ENCODE measurements around the gene IRX3.
"Not testable (repeated sequence)": the region's sequence is repeated elsewhere in the genome, so short reads cannot be mapped to it uniquely, and the experiment has no call there.

IRX3 gene

DNA sequence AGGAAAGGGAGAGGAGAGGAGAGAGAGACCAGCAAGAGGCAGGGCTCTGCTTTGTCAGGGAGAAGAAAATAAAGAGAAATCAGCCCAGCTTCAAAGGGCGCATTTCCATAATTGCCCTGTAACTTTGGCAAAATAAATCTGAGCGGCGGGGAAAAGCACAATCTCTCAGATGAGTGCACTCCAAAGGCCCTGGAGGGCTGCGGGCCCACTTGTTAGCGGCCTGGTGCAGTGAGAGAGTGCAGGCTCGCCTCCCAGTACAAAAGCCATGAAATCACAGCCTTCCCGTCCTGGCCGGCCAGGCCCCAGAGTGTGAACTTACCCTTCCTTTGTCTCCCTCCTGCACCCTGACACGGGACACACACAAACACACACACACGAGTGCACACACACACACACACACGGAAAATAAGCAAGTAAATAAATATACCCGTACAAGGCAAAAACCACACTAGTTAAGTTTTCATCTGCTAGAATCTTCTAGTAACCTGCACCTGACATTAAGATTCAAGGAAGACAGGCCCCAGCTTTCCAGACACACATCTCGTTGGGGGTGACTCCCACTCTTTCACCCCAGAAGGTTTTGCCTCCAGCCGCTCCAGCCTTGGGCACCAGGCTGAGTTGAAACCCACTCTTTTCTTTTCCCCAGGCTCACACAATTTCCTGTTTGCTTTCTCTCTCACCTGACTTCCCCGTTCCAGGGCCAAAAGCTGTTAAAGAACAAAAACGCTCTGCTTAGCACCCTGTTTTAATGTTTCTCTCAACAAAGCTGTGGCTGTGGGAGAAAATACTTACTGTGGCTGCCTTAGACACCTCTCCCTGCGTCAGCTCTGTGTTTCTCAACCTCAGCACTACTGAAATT, 8.5 kb downstream of the IRX3 start:
- no peak for DNase-seq (ENCODE audit: low read depth in 3 of 3, low spot score in 1 of 3)

DNA sequence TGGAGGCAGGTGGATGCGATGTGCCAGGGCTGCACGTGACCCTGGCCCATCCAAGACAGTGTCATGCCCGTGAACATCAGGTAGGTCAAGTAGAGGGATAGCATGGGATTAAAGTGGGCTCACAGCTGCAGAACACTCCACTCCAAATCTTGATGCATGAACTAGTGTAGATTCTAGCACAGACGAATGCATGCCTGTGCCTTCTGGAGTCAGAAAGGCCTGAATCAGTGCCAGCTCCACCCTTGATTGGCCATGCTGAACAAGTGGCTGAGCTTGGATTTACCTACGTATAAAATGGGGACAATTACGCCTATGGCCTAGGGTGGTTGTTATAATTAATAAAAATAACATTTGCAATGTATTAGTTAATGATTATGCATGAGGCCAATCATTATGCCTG, 10.6 kb downstream of the IRX3 start:
- DNase-seq (ENCODE audit: low read depth in 3 of 3, low spot score in 1 of 3), result no peak

DNA sequence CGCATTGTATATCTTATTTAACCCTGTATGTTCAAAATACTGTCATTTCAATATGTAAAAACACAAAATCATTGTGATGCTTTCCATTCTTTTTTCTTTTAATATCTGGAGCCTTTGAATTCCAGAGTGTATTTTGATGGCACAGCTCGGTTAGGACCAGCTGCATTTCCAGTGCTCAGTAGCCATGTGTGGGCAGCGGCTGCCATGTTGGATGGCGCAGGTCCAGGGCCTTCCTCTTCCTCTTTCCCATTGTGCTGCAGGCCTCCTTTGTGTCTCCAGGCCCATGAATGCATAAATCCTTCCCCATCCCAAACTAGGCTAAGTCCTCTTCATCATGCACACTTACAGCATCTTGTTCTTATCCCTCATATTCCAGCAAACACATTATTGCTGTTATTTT, 13.0 kb downstream of the IRX3 start:
- no peak for DNase-seq (ENCODE audit: low read depth in 3 of 3, low spot score in 1 of 3)

DNA sequence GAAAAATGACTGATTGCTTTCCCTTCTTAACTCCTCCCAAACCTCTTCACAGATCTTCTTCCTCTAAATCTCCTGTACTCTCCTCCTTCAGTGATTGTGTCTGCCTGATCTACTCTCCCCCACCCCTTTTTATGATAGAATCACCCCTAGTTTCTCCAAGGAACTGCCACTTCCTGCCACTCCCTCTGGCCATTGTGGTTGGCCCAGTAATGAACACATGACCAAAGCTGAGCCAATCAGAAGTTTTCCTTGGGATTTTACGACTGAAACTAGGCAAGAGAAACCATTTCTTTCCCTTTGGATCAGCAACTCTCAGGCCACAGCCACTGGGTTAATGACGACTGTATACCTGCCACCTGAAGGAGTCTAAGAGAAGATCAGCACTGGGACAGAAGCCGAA, 15.9 kb downstream of the IRX3 start:
- DNase-seq (ENCODE audit: low read depth in 3 of 3, low spot score in 1 of 3), result no peak

DNA sequence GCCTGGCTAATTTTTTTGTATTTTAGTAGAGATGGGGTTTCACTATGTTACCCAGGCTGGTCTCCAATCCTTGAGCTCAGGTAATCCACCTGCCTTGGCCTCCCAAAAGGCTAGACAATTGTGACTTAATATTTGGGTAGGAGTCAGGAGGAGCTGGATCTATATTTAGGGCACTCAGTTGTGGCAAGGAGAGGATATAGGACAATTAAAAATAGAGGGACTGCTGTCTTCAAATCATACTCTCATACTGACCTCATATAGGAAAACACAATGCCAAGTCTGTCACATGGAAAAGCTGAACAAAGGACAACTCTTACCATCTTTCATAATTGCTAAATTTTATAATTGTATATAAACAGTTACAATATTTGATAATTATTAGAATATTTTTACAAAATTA, 17.1 kb downstream of the IRX3 start:
- no peak for DNase-seq (ENCODE audit: low read depth in 3 of 3, low spot score in 1 of 3)

DNA sequence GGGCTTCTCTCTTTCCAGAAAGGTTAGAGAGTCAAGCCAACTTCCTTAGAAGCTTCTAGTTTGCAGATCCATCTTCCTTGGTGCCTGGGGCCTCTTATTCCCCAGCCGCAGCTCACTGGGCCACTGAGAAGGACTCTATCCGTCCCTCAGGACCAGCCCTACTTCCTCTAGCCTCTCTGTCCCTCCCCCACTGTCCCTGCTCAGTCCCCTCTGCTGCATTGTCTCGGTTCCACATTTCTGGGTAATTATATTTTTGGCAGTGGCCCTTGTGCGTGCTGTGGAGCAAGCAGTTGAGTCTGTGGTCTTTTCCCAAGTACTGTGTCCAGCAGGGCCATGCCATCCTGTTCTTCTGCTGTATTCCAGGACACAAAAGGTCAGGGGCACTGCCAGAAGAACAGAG, 17.8 kb downstream of the IRX3 start:
- DNase-seq (ENCODE audit: low read depth in 3 of 3, low spot score in 1 of 3), result no peak

DNA sequence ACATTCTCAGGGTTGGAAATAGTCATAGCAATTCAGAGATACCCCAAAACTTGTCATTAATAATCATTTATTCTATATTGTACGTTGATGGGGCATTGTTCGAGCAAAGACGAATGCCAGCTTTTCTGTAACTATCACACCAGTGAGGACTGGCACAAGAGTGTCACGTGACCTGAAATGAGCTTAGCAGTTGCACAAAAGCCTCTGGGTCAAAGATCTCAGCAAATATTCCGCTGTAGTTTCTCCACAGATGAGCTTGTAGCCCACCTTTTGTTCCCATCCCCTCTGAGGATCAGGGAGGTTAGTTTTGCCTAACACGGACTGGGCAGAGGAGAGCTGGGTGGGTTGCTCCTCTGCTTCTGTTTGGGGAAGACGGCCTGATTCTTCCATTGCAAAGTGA, 18.2 kb downstream of the IRX3 start:
- DNase-seq (ENCODE audit: low read depth in 3 of 3, low spot score in 1 of 3), result no peak

DNA sequence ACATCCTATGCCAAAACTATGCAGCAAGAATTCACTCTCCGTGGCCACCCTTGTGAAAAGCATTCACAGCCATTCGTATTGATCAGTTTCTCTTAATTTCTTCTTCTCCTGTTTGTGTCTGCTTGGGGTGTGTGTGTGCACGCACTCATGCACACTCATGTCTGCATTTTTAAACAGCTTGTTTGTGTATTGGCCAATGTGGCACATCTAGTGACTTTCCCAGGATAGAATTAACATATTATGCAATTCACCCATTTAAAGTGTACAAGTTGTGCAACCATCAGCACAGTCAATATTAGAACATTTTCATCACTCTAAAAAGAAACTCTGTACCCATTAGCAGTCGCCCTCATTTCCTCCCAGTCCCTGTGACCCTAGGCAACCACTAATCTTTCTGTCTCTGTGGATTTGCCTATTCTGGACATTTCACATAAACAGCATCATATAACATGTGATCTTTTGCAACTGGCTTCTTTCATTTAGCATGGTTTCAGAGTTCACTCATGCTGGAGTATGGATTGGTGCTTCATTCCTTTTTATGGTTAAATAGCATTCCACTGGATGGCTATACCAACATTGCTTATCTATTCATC, 20.1 kb downstream of the IRX3 start:
- no peak for DNase-seq (ENCODE audit: low read depth in 3 of 3, low spot score in 1 of 3)

DNA sequence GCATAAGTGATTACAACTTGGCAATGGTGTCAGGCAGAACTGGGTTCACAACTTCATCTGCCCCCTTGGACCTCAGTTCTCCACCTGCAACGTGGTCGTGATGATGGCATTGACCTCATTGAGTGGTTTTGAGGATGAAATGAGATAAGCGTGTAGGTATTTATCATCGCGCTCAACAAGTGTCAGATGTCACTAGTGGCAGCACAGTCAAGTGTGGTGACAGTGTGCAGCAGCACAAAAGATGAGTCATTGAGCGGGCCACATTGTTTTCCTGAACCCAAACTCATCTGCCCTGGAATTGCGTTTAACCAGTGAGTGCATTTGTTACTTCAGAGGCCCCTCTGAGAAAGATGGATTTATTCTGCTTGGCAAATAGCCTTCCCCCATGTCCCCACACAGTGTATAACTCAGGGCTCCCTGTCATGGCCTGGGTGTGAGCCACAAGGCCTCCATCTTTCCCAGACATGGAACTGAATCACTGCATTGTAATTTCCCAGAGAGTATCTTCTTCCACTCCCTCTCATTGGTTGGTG, 20.9 kb downstream of the IRX3 start:
- no peak for DNase-seq (ENCODE audit: low read depth in 3 of 3, low spot score in 1 of 3)

DNA sequence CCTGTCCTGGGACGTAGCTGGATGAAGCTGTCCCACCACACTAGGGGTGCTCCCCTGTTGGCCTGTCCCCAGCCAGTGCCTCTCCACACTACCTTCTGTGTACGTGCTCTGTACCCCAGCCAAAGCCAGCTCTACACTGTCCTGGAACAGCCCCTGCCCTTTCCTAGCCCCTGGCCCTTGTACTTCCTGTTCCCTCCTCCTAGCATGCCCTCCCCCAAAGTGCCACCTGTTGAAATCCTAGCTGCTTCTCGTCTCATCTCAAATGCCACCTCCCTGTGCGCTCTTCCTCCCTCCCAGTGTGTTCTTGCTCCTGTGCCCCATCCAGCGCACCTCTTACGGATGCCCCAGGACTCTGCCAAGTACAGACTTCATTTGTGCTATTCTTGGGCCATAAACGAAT, 33.5 kb downstream of the IRX3 start:
- DNase-seq (ENCODE audit: low read depth in 3 of 3, low spot score in 1 of 3), result no peak

DNA sequence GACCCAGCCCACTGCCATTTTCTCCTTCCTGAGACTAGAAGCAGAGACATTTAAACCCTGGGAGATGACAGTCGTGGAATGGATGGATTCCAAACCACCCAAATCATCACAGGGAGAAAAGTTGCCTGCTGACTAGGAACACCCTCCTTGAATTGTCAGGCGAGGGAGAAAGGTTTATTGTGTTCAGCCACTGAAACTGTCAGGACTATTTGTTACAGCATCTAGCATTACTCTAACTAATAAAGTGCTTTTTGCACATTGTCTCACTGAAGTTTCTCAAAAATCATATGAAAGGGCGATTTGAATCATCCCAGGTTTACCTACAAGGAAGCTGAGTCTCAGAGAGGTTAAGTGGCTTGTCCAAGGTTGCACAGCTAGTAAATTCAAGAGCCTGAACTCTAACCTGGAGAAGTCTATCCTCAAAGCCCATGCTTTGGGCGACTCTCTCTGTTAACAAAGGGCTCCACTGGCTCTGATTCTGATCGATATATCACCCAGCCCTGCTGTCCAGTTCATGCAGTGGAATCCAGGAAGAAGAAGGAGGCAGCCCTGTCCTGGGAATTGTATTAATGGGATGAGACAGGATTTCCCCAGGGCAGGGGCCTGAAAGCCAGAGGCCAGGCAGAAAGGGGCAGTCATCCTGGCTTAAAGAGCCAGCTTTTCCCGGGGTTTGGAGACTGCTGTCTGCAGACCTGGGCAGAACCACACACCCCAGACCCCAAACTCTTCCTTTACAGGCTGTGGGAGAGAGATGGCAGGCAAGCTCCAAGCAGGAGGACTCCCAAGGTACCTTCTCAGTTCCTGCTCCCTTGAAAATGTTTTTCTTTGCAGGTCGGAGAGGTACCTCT, 37.5 kb downstream of the IRX3 start:
- DNase-seq (ENCODE audit: low read depth in 3 of 3, low spot score in 1 of 3), result no peak

DNA sequence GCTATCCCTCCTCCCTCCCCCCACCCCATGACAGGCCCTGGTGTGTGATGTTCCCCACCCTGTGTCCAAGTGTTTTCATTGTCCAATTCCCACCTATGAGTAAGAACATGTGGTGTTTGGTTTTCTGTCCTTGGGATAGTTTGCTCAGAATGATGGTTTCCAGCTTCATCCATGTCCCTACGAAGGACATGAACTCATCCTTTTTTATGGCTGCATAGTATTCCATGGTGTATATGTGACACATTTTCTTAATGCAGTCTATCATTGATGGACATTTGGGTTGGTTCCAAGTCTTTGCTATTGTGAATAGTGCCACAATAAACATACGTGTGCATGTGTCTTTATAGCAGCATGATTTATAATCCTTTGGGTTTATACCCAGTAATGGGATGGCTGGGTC, 38.9 kb downstream of the IRX3 start:
- not testable (repeated sequence) for DNase-seq (ENCODE audit: low read depth in 3 of 3, low spot score in 1 of 3)

DNA sequence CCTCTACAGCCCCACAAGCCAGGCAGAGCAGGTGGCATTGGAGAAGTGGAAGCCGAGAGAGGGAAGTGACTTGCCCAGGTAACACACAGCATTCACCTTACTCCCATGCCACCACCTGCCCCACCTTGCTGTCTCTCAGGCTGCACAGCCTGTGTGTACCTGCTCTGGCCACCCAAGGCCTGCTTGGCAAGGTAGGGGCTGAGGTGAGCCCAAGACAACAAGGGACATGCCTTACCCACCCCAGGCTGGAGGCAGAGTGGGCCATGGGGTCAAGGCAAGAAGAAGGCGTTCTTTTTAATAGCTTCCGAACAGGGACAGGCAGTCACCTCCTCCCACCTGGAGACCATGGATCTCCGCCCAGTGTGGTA, 40.1 kb downstream of the IRX3 start:
- DNase-seq (ENCODE audit: low read depth in 3 of 3, low spot score in 1 of 3), result no peak

DNA sequence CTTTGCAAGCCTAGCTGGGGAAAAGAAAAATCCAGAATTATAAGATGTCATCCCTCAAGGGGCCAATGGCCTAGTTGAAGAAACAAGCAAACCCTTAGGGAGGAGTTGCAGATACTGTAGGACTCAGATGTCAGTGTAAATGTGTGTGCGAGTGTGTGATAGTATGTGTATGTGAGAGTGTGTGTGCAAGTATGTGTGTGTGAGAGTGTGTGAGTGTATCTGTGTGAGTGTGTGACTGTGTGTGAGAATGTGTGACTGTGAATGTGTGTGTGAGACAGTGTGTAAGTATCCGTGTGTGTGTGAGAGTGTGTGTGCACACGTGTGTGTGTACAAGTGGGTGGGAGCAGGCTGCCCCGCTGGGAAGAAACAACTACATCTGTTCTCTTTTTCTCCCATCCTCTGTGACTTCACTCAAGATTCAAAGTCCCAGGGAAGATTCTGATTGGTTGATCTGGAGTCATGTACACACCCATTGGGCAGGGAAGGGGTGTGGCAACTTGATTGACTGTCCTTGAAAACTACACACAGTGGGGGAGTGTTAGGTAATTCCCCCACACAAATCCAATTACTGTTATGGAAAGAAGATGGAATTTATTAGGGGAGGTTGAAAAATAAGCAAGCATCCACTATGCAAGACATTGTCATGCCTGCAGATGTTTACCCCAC, 40.7 kb downstream of the IRX3 start:
- DNase-seq (ENCODE audit: low read depth in 3 of 3, low spot score in 1 of 3), result no peak

DNA sequence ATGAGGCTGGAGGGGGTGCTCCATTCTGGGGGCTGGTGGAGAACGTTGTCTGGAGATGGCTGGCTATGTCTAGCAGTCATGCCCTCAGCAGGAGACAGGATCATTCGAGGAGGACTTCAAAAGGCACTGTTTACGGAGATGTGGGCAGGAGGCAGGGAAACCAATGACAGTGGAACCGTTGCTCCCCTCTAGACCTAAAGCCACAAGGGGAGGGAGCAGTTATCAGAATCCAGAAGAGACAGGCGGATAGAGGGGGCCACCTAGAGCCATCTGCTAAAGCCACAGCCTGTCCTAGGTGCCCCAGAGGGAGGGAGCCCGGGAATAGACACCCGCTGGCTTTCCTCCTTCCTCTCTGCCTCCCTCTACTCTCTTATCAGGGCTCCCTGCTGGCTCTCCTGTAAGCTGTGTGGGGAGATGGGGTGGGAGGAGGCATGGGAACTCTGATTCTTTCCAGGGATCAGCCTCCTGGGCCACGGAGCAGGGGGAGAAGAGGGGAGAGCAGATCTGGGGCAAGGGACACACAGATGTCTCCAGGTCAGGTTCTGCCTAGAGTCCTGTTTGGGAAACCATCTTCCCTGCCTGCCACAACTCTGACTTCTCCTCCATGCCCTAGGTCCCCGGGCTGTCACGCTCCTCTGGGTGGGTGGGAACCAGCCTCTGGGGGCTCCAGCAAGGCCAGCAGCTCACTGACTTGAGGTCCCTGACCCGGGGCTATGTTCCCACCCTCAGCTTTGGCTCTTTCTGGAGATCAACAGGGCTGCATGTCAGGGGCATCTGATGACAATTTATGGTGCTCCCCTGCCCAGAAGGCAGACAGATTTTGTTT, 42.3 kb downstream of the IRX3 start:
- DNase-seq (ENCODE audit: low read depth in 3 of 3, low spot score in 1 of 3), result no peak

DNA sequence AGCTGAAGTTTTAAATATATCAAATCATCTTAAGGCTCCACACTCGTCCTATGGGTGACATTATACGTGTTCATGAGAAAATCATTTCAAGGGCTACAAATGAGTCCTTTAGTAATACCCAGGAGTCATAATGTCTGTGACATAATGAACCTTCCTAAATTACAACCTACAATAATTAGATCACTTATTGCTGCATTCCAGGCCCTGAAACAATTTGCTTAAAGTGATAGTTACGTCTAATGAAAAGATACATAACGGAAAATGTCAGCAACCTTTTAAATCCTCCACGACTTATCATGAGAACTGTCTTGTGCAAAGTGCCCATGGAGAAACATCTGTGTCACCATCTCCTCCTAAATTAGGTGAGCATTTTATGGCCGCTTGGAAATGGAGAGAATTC, 43.4 kb downstream of the IRX3 start:
- no peak for DNase-seq (ENCODE audit: low read depth in 3 of 3, low spot score in 1 of 3)

DNA sequence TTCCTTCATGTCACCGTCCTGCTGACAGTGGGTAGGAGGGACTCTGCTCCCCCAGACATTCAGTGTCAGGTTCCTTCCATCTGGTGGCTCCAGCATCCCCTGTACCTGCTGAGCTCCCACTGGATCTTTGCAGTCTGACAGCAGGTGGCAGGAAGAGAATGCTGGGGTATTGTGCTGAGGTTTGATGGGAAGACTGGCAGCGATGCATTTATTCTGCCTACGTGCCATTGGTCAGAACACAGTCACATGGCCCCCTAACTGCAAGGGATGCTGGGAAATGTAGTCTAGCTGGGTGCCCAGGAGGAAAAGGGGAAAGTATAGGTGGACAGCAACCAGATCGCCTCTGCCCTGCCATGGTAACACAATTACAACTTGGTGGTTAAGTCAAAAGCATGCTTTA, 44.4 kb downstream of the IRX3 start:
- no peak for DNase-seq (ENCODE audit: low read depth in 3 of 3, low spot score in 1 of 3)

DNA sequence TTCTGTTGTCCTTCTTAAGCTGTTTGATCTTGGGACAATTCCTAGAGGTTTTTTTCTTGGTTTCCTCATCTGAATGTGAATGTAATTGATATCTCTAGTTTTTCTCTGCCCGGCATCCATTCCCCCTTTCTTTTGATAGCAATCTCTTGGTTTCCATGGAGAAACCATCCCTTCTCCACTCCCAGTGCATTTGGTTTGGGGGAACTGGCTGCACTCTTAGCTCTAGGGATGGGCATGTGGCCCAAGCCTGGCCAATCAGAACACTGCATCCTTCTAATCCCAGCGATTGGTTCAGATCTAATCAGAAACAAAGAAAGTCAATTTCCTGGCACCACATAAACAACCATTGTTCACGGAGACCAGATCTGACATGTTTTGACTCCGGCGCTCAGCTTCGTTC, 45.1 kb downstream of the IRX3 start:
- no peak for DNase-seq (ENCODE audit: low read depth in 3 of 3, low spot score in 1 of 3)

DNA sequence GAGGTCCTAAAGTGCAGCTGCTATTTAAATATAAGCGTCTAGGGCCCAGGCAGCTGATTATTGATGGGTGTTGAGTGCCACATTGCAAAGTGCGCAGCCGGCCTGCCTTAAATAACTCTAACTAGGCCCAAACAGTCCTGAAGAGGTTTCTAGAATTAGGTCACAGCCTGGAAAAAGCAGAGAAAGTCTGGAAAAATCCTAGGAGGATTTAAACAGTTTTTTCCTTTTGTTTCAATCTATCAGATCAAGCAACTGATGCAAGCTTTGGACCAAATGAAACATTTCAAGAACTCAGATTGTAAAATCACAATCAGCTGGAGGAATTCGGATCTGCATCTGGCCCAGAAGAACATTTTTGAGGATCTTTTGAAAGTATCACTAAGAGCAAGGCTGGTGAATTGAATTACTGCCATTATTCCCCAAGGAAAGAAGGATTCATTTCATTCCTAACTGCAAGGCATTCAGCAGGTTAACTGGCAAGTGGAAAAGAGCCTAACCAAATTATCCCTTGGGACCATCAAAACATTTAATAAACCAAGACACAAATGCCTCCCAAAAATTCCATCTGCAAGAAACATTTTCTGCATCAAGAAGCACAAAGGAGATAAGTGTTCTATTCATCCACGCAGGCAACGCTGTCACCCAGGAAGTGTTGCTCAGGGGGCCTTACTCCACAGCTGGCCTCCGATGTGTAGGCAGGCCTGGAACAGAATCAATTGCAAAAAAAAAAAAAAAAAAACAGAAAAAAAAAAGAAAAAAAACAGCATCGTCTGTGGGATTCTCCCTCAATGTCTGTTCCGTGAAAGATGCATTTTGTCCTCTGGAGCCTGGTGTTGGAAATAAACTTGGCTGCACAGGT, 46.1 kb downstream of the IRX3 start:
- DNase-seq (ENCODE audit: low read depth in 3 of 3, low spot score in 1 of 3), result no peak

DNA sequence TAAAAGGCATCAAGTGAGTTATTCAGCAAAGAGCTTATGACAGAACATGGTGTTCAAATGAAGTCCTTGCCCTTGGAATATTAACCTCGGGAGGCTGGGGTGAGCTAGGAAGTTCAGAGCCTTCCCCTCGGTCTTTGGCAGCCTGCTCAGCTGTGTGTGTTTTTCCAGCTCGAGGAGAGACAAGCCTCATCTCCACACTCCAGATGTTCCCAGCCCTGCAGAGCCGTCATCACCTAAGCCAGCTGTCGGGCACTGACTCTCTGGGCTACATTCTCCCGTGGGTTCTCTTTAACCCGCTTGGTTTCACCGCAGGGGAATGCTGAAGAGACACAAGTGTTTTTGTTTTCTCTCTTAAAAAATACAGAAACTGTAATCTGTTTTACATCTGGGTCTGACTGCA, 47.1 kb downstream of the IRX3 start:
- no peak for DNase-seq (ENCODE audit: low read depth in 3 of 3, low spot score in 1 of 3)
